ENCODE results near the gene CKB. TPM values are rescaled to one million over a fixed set of nuclear protein-coding genes. Genes with fewer than 3 reads are reported as not detected.

Gene CKB
- total and polyA plus RNA-seq, 2 donors (not counting 1 experiment from before 2014, with no cell fraction given) = 3.1 to 4.7 TPM

- intact Hi-C loops (cut with micrococcal nuclease) = no loop called here
- Histone ChIP-seq H2AFZ (ENCODE audit: insufficient read depth, low read depth, low read length, poor library complexity, severe bottlenecking) (no peak overlapping the region), H3K9me3 (ENCODE audit: control extremely low read depth in 1 of 3, control insufficient read depth in 2 of 3, insufficient read depth in 1 of 3, low read length in 2 of 3) (peaks cover 0 to 4% (median 0%) of the 10 kb centered on the region in 3 donors), H3K79me2 (ENCODE audit: control insufficient read depth, insufficient read depth, low read length) (no peaks in the 10 kb centered on the region), H3K4me2 (replicated peaks; ENCODE audit: low read depth, low read length, poor library complexity, severe bottlenecking) (no peak overlapping the region), H3K27ac (ENCODE audit: low read length in 2 of 2) (no peak overlapping the region), H3K4me1 (ENCODE audit: control insufficient read depth in 2 of 2, insufficient read depth in 2 of 2, low read length in 2 of 2) (peaks cover 17 to 26% of the 10 kb centered on the region in 2 donors), H4K20me1 (ENCODE audit: control insufficient read depth, insufficient read depth, low read length, poor library complexity, severe bottlenecking) (peaks cover 11% of the 10 kb centered on the region), H3K36me3 (replicated peaks in 1 of 2; ENCODE audit: control extremely low read depth in 1 of 2, control insufficient read depth in 1 of 2, extremely low read depth in 1 of 2, insufficient read depth in 2 of 2, low read length in 1 of 2) (no peaks in the 10 kb centered on the region), H3K9ac (ENCODE audit: low read length) (no peak overlapping the region), H3K4me3 (ENCODE audit: control extremely low read depth in 1 of 5, extremely low read depth in 1 of 5, insufficient read depth in 1 of 5, low read depth in 2 of 5, low read length in 4 of 5) (no peak overlapping the region), H3K27me3 (replicated peaks in 1 of 4; ENCODE audit: control extremely low read depth in 1 of 4, control insufficient read depth in 3 of 4, insufficient read depth in 4 of 4, low read length in 3 of 4) (peaks cover 0 to 20% (median 6%) of the 10 kb centered on the region in 4 experiments)
- 94% methylated on average over 10 of the region's 10 CpGs for WGBS (ENCODE audit: insufficient coverage)
- ChIA-PET POLR2A (no interaction called here), CTCF (interaction anchor here (0.7 to 6.1 kb wide), 3 partner anchors 11 to 30 kb away, joined by 3 to 128 read pairs (median 42); partner anchors contain the start of gene TRMT61A)
- no peak overlapping the region for H3K27ac Mint-ChIP-seq
- DNase-seq (no peak), ATAC-seq (ENCODE audit: low read depth) (no peak)
- peaks cover 8% of the 10 kb centered on the region for H3K4me1 Mint-ChIP-seq
- H3K4me3 Mint-ChIP-seq = no peak overlapping the region
- no peaks in the 10 kb centered on the region for H3K9me3 Mint-ChIP-seq (ENCODE audit: insufficient read depth)
- TF ChIP-seq CTCF (IDR thresholded peaks at IDR 0.05) (no peak), EZH2 (IDR thresholded peaks at IDR 0.05; ENCODE audit: borderline replicate concordance, insufficient read depth, low read depth, low read length, poor library complexity, severe bottlenecking) (no peak)
- no peaks in the 10 kb centered on the region for H3K27me3 Mint-ChIP-seq
Measured at GRCh38 chr14:103517174-103517566, 5.5 kb downstream of the CKB start.

- H3K27ac ChIP-seq (ENCODE audit: low read length in 2 of 2) = no peak overlapping the region
- ChIA-PET POLR2A (no interaction called here), CTCF (interaction anchor here (0.6 to 6.1 kb wide), 3 partner anchors 12 to 31 kb away, joined by 3 to 128 read pairs (median 42); partner anchors contain the start of gene TRMT61A)
- H3K4me1 ChIP-seq (ENCODE audit: control insufficient read depth in 2 of 2, insufficient read depth in 2 of 2, low read length in 2 of 2) = peaks cover 14 to 22% of the 10 kb centered on the region in 2 donors
- Mint-ChIP-seq H3K9me3 (ENCODE audit: insufficient read depth) (no peaks in the 10 kb centered on the region), H3K27me3 (no peaks in the 10 kb centered on the region), H3K4me1 (peaks cover 8% of the 10 kb centered on the region), H3K27ac (no peak overlapping the region), H3K4me3 (no peak overlapping the region)
- 70% methylated on average over 7 of the region's 10 CpGs for WGBS (ENCODE audit: insufficient coverage)
- H3K9me3 ChIP-seq (ENCODE audit: control extremely low read depth in 1 of 3, control insufficient read depth in 2 of 3, insufficient read depth in 1 of 3, low read length in 2 of 3) = peaks cover 0 to 4% (median 0%) of the 10 kb centered on the region in 3 donors
- DNase-seq (no peak), ATAC-seq (ENCODE audit: low read depth) (no peak)
- no peaks in the 10 kb centered on the region for H3K79me2 ChIP-seq (ENCODE audit: control insufficient read depth, insufficient read depth, low read length)
- peaks cover 0 to 14% (median 5%) of the 10 kb centered on the region in 4 experiments for H3K27me3 ChIP-seq (replicated peaks in 1 of 4; ENCODE audit: control extremely low read depth in 1 of 4, control insufficient read depth in 3 of 4, insufficient read depth in 4 of 4, low read length in 3 of 4)
- peaks cover 11% of the 10 kb centered on the region for H4K20me1 ChIP-seq (ENCODE audit: control insufficient read depth, insufficient read depth, low read length, poor library complexity, severe bottlenecking)
- H2AFZ ChIP-seq (ENCODE audit: insufficient read depth, low read depth, low read length, poor library complexity, severe bottlenecking) = no peak overlapping the region
- TF ChIP-seq EZH2 (IDR thresholded peaks at IDR 0.05; ENCODE audit: borderline replicate concordance, insufficient read depth, low read depth, low read length, poor library complexity, severe bottlenecking) (no peak), CTCF (IDR thresholded peaks at IDR 0.05) (no peak)
- no peak overlapping the region for H3K9ac ChIP-seq (ENCODE audit: low read length)
- H3K36me3 ChIP-seq (replicated peaks in 1 of 2; ENCODE audit: control extremely low read depth in 1 of 2, control insufficient read depth in 1 of 2, extremely low read depth in 1 of 2, insufficient read depth in 2 of 2, low read length in 1 of 2) = no peaks in the 10 kb centered on the region
- no peak overlapping the region for H3K4me2 ChIP-seq (replicated peaks; ENCODE audit: low read depth, low read length, poor library complexity, severe bottlenecking)
- H3K4me3 ChIP-seq (ENCODE audit: control extremely low read depth in 1 of 5, extremely low read depth in 1 of 5, insufficient read depth in 1 of 5, low read depth in 2 of 5, low read length in 4 of 5) = no peak overlapping the region
- intact Hi-C loops (cut with micrococcal nuclease) = no loop called here
Measured at GRCh38 chr14:103516426-103517173, 6.0 kb downstream of the CKB start.
